Astrocyte (in vitro differentiated cells and primary cell): ENCODE measurements around the gene POLR3B. TPM values are rescaled to one million over a fixed set of nuclear protein-coding genes. Genes with fewer than 3 reads are reported as not detected.

Experiments
- DNase-seq: peaks from one replicate; pipeline ENCODE4 v3.0.0-alpha.2; 2010; ENCODE audit warnings: low read depth
- FAIRE-seq: peaks from 2 replicates; lab custom pipeline; 2011; peaks lifted over from hg19 to GRCh38; lab: Jason Lieb, UNC
- H2AFZ ChIP-seq: 2 replicates; pipeline ENCODE4 v1.6.0; 2012; ENCODE audit warnings: low read depth, low read length, inconsistent platforms
- H3K27ac ChIP-seq: 2 replicates; pipeline ENCODE4 v1.5.1; 2011; ENCODE audit warnings: low read depth, low read length, inconsistent platforms
- H3K27me3 ChIP-seq: 2 replicates; pipeline ENCODE4 v1.6.0; 2011; ENCODE audit warnings: low read length, inconsistent platforms; ENCODE audit not compliant: insufficient read depth
- H3K36me3 ChIP-seq: 2 replicates; pipeline ENCODE4 v1.5.1; 2011; ENCODE audit warnings: low read length, inconsistent platforms; ENCODE audit not compliant: insufficient read depth
- H3K4me1 ChIP-seq: 2 replicates; pipeline ENCODE4 v1.5.1; 2011; ENCODE audit warnings: low read length, inconsistent platforms; ENCODE audit not compliant: insufficient read depth
- H3K4me2 ChIP-seq: 2 replicates; pipeline ENCODE4 v1.6.0; 2012; ENCODE audit warnings: low read length, inconsistent platforms
- H3K4me3 ChIP-seq: 2 replicates; pipeline ENCODE4 v1.5.1; 2011; ENCODE audit warnings: low read depth, mild to moderate bottlenecking, low read length, inconsistent platforms; ENCODE audit not compliant: insufficient read depth
- H3K79me2 ChIP-seq: 2 replicates; pipeline ENCODE4 v1.6.0; 2012; ENCODE audit warnings: mild to moderate bottlenecking, low read length, inconsistent platforms; ENCODE audit not compliant: insufficient read depth
- H3K9ac ChIP-seq: 2 replicates; pipeline ENCODE4 v1.6.0; 2012; ENCODE audit warnings: mild to moderate bottlenecking, low read length, inconsistent platforms
- H3K9me3 ChIP-seq: 2 replicates; pipeline ENCODE4 v1.5.1; 2012; ENCODE audit warnings: low read depth, mild to moderate bottlenecking, low read length, inconsistent platforms; ENCODE audit not compliant: insufficient read depth
- H4K20me1 ChIP-seq: 2 replicates; pipeline ENCODE4 v1.6.0; 2012; ENCODE audit warnings: low read length, inconsistent platforms; ENCODE audit not compliant: insufficient read depth
- H3K27ac Mint-ChIP-seq: one replicate; pipeline ENCODE4 v1.8.0; 2021; ENCODE audit warnings: mild to moderate bottlenecking, mixed read lengths; ENCODE audit not compliant: unreplicated experiment
- H3K27me3 Mint-ChIP-seq: one replicate; pipeline ENCODE4 v1.8.0; 2021; ENCODE audit warnings: low read depth, mixed read lengths; ENCODE audit not compliant: unreplicated experiment
- H3K36me3 Mint-ChIP-seq: one replicate; pipeline ENCODE4 v1.8.0; 2021; ENCODE audit warnings: low read depth, mixed read lengths; ENCODE audit not compliant: unreplicated experiment
- H3K4me1 Mint-ChIP-seq: one replicate; pipeline ENCODE4 v1.8.0; 2021; ENCODE audit warnings: low read depth, mixed read lengths; ENCODE audit not compliant: unreplicated experiment
- H3K4me3 Mint-ChIP-seq: one replicate; pipeline ENCODE4 v1.8.0; 2021; ENCODE audit warnings: mild to moderate bottlenecking, moderate library complexity, mixed read lengths; ENCODE audit not compliant: unreplicated experiment
- H3K9me3 Mint-ChIP-seq: one replicate; pipeline ENCODE4 v1.8.0; 2021; ENCODE audit warnings: mild to moderate bottlenecking, mixed read lengths; ENCODE audit not compliant: unreplicated experiment
- CTCF ChIP-seq: IDR thresholded peaks from 2 replicates; pipeline ENCODE4 v1.5.1; 2011; ENCODE audit warnings: low read depth, mild to moderate bottlenecking, inconsistent platforms, low read length, moderate library complexity; ENCODE audit not compliant: insufficient read depth
- EZH2 ChIP-seq: IDR thresholded peaks from 2 replicates; pipeline ENCODE4 v1.6.1; 2012; ENCODE audit warnings: mild to moderate bottlenecking, low read length, inconsistent platforms; ENCODE audit not compliant: insufficient read depth
- total RNA-seq: library from RNA; stranded (reverse); gene quantifications from 2 replicates; pipeline ENCODE4 v1.2.1, GENCODE V29; 2021

Gene POLR3B
- total RNA-seq, 1 donor from 2014 or later, result 10.9 TPM

- Histone ChIP-seq H3K4me2 (no peak overlapping the region), H3K27ac (no peak overlapping the region), H3K79me2 (no peaks in the 10 kb centered on the region), H3K27me3 (no peaks in the 10 kb centered on the region), H3K9me3 (no peaks in the 10 kb centered on the region), H4K20me1 (no peaks in the 10 kb centered on the region), H3K9ac (no peak overlapping the region), H2AFZ (no peak overlapping the region), H3K36me3 (no peaks in the 10 kb centered on the region), H3K4me3 (no peak overlapping the region), H3K4me1 (no peaks in the 10 kb centered on the region)
- DNase-seq, result no peak
- peaks cover 7% of the 10 kb centered on the region for H3K27me3 Mint-ChIP-seq
- no peak overlapping the region for H3K27ac Mint-ChIP-seq
- H3K9me3 Mint-ChIP-seq, result peaks cover 4% of the 10 kb centered on the region
- H3K4me3 Mint-ChIP-seq, result no peak overlapping the region
- no peaks in the 10 kb centered on the region for H3K4me1 Mint-ChIP-seq
- no peak for TF ChIP-seq CTCF
- no peak for TF ChIP-seq EZH2
- FAIRE-seq, result no peak
- H3K36me3 Mint-ChIP-seq, result no peaks in the 10 kb centered on the region
Measured at GRCh38 chr12:106521901-106522300, 164.4 kb downstream of the POLR3B start.

- Histone ChIP-seq H3K9me3 (no peaks in the 10 kb centered on the region), H3K9ac (no peak overlapping the region), H3K36me3 (no peaks in the 10 kb centered on the region), H3K4me1 (no peaks in the 10 kb centered on the region), H3K79me2 (no peaks in the 10 kb centered on the region), H2AFZ (no peak overlapping the region), H3K4me3 (no peak overlapping the region), H4K20me1 (no peaks in the 10 kb centered on the region), H3K27ac (no peak overlapping the region), H3K4me2 (no peak overlapping the region), H3K27me3 (no peaks in the 10 kb centered on the region)
- Mint-ChIP-seq H3K27me3 (peaks cover 7% of the 10 kb centered on the region), H3K27ac (no peak overlapping the region), H3K9me3 (peaks cover 4% of the 10 kb centered on the region), H3K4me1 (peaks cover 3% of the 10 kb centered on the region), H3K36me3 (no peaks in the 10 kb centered on the region), H3K4me3 (no peak overlapping the region)
- no peak for DNase-seq
- FAIRE-seq, result no peak
- TF ChIP-seq EZH2 (no peak), CTCF (no peak)
Measured at GRCh38 chr12:106522708-106523107, 165.2 kb downstream of the POLR3B start.

GRCh38 chr12:106527356-106527755 lies 169.8 kb downstream of the POLR3B start:
- no peaks in the 10 kb centered on the region for H3K4me1 ChIP-seq
- H3K4me3 ChIP-seq, result no peak overlapping the region
- no peak overlapping the region for H3K9ac ChIP-seq
- no peak overlapping the region for H3K27ac ChIP-seq
- H3K79me2 ChIP-seq, result no peaks in the 10 kb centered on the region
- no peak for TF ChIP-seq CTCF
- TF ChIP-seq EZH2, result no peak
- Mint-ChIP-seq H3K27ac (no peak overlapping the region), H3K27me3 (no peaks in the 10 kb centered on the region), H3K9me3 (peaks cover 6% of the 10 kb centered on the region), H3K4me1 (peaks cover 6% of the 10 kb centered on the region), H3K36me3 (no peaks in the 10 kb centered on the region), H3K4me3 (no peak overlapping the region)
- no peaks in the 10 kb centered on the region for H3K9me3 ChIP-seq
- peak overlapping the region; percentile 30 for H3K4me2 ChIP-seq
- H2AFZ ChIP-seq, result peak overlapping the region; percentile 19
- FAIRE-seq (no peak), DNase-seq (peak; percentile 12)
- H3K36me3 ChIP-seq, result no peaks in the 10 kb centered on the region
- no peaks in the 10 kb centered on the region for H4K20me1 ChIP-seq
- H3K27me3 ChIP-seq, result no peaks in the 10 kb centered on the region
